Ishikawa (cell line): ENCODE data around the gene GRIA3.

Experiments
- CEBPB ChIP-seq: IDR thresholded peaks from 2 replicates; pipeline ENCODE4 v1.6.1; 2012
- CREB1 ChIP-seq: IDR thresholded peaks from 2 replicates; pipeline ENCODE4 v1.6.1; 2012; ENCODE audit warnings: low read depth
- EGR1 ChIP-seq: IDR thresholded peaks from 2 replicates; pipeline ENCODE4 v1.6.1; 2012
- EP300 ChIP-seq: IDR thresholded peaks from 2 replicates; pipeline ENCODE4 v1.6.1; 2012; ENCODE audit warnings: borderline replicate concordance
- FOXM1 ChIP-seq: IDR thresholded peaks from 2 replicates; pipeline ENCODE4 v1.6.1; 2012; ENCODE audit warnings: low read depth, borderline replicate concordance
- MAX ChIP-seq: IDR thresholded peaks from 2 replicates; pipeline ENCODE4 v1.6.1; 2012
- NFIC ChIP-seq: IDR thresholded peaks from 2 replicates; pipeline ENCODE4 v1.6.1; 2012
- RAD21 ChIP-seq: IDR thresholded peaks from 2 replicates; pipeline ENCODE4 v1.6.1; 2012; ENCODE audit warnings: low read depth
- REST ChIP-seq: IDR thresholded peaks from 2 replicates; pipeline ENCODE4 v1.6.1; 2012; ENCODE audit warnings: low read depth, mild to moderate bottlenecking
- TAF1 ChIP-seq: IDR thresholded peaks from 2 replicates; pipeline ENCODE4 v1.6.1; 2012; ENCODE audit warnings: low read depth, mild to moderate bottlenecking
- TCF12 ChIP-seq: IDR thresholded peaks from 2 replicates; pipeline ENCODE4 v1.6.1; 2012; ENCODE audit warnings: low read depth
- TEAD4 ChIP-seq: IDR thresholded peaks from 2 replicates; pipeline ENCODE4 v1.6.1; 2012
- USF1 ChIP-seq: IDR thresholded peaks from 2 replicates; pipeline ENCODE4 v1.6.1; 2012
- YY1 ChIP-seq: IDR thresholded peaks from 2 replicates; pipeline ENCODE4 v1.6.1; 2012; ENCODE audit warnings: low read depth
- ZBTB7A ChIP-seq: IDR thresholded peaks from 2 replicates; pipeline ENCODE4 v1.6.1; 2012; ENCODE audit warnings: low read depth

GRIA3 gene

DNA sequence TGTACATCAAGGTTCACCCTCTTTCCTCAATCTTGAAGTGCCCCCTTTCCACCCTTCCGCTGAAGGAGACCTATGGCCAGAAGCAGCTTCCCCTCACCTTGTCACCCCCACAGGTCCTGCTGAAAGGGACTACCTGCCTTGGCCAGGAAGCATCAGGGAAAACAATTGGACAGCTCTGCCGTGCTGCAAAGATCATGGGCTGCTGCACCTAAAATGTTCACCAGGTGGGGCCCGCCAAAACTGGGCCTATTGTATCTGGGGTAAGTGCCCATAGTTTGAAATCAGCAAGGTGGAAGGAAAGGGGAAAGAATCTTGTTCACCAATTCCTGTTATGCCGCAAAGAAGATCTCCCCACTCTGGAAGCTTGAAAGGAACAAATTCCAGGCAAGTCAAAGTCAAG lies 18.4 kb downstream of the GRIA3 start:
- TF ChIP-seq MAX (no peak), FOXM1 (no peak), TAF1 (no peak), USF1 (no peak), TCF12 (no peak)

- no peak for TF ChIP-seq FOXM1
- TF ChIP-seq RAD21 = no peak
- TF ChIP-seq EGR1 = no peak
- TF ChIP-seq ZBTB7A = no peak
- TF ChIP-seq TCF12 = no peak
- TF ChIP-seq CREB1 = no peak
- no peak for TF ChIP-seq MAX
- TF ChIP-seq YY1 = no peak
- no peak for TF ChIP-seq USF1
- no peak for TF ChIP-seq CEBPB
- TF ChIP-seq REST = no peak
Measured at GRCh38 chrX:123203772-123204171, 19.7 kb downstream of the GRIA3 start.

GRCh38 chrX:123206176-123206575 lies 22.1 kb downstream of the GRIA3 start:
- TF ChIP-seq RAD21 = no peak
- no peak for TF ChIP-seq REST
- no peak for TF ChIP-seq CEBPB
- no peak for TF ChIP-seq MAX
- TF ChIP-seq NFIC = no peak
- TF ChIP-seq CREB1 = no peak
- TF ChIP-seq EP300 = no peak
- TF ChIP-seq TAF1 = no peak
- no peak for TF ChIP-seq YY1
- no peak for TF ChIP-seq ZBTB7A
- TF ChIP-seq TCF12 = no peak
- TF ChIP-seq FOXM1 = no peak
- TF ChIP-seq TEAD4 = no peak
- no peak for TF ChIP-seq USF1

- TF ChIP-seq CEBPB = no peak
- no peak for TF ChIP-seq CREB1
- TF ChIP-seq TCF12 = no peak
- no peak for TF ChIP-seq FOXM1
- no peak for TF ChIP-seq RAD21
- TF ChIP-seq TAF1 = no peak
- TF ChIP-seq ZBTB7A = no peak
- TF ChIP-seq MAX = no peak
- TF ChIP-seq REST = no peak
- no peak for TF ChIP-seq EGR1
Measured at GRCh38 chrX:123210252-123210651, 26.2 kb downstream of the GRIA3 start.
